KG1 (cell line): ENCODE results near the gene AQP3.
A peak's percentile ranks its signal among the peaks of the same experiment; 100 is the strongest.
"Not testable (repeated sequence)": the region's sequence is repeated elsewhere in the genome, so short reads cannot be mapped to it uniquely, and the experiment has no call there.

Experiments
- DNase-seq: peaks from one replicate; lab custom pipeline; 2025; lab: John Stamatoyannopoulos, UW

AQP3 gene

GRCh38 chr9:33446946-33447798 is at the start of gene AQP3:
AQP3 (minus strand) TSS chr9:33447593; CDS start chr9:33447530, 63 bp downstream.
- no peak for DNase-seq

GRCh38 chr9:33493819-33494218 is 46.4 kb upstream of the AQP3 start:
- not testable (repeated sequence) for DNase-seq

GRCh38 chr9:33489066-33489465 is 41.7 kb upstream of the AQP3 start:
- DNase-seq, result no peak

- not testable (repeated sequence) for DNase-seq
Measured at GRCh38 chr9:33485312-33485711, 37.9 kb upstream of the AQP3 start.

- DNase-seq, result no peak
Measured at GRCh38 chr9:33480976-33481375, 33.6 kb upstream of the AQP3 start.

- DNase-seq, result no peak
Measured at GRCh38 chr9:33480106-33480505, 32.7 kb upstream of the AQP3 start.

- no peak for DNase-seq
Measured at GRCh38 chr9:33476503-33476902, 29.1 kb upstream of the AQP3 start.

GRCh38 chr9:33475357-33475756 is 28.0 kb upstream of the AQP3 start:
- DNase-seq, result no peak

- DNase-seq, result peak; percentile 96
Measured at GRCh38 chr9:33473643-33474352, 26.4 kb upstream of the AQP3 start, which contains the start of gene NOL6. NOL6 (minus strand) TSS chr9:33473924; CDS start chr9:33473842, 82 bp downstream.

GRCh38 chr9:33472881-33473615 is 25.7 kb upstream of the AQP3 start:
- no peak for DNase-seq

- no peak for DNase-seq
Measured at GRCh38 chr9:33472171-33472880, 24.9 kb upstream of the AQP3 start.

- DNase-seq, result no peak
Measured at GRCh38 chr9:33471361-33471760, 24.0 kb upstream of the AQP3 start.

- no peak for DNase-seq
Measured at GRCh38 chr9:33469891-33470290, 22.5 kb upstream of the AQP3 start.

- no peak for DNase-seq
Measured at GRCh38 chr9:33468797-33469621, 21.6 kb upstream of the AQP3 start.

- DNase-seq, result no peak
Measured at GRCh38 chr9:33468215-33468730, 20.9 kb upstream of the AQP3 start.

- no peak for DNase-seq
Measured at GRCh38 chr9:33467526-33467925, 20.1 kb upstream of the AQP3 start.

- DNase-seq, result peak; percentile 37
Measured at GRCh38 chr9:33466565-33467495, 19.4 kb upstream of the AQP3 start.

- no peak for DNase-seq
Measured at GRCh38 chr9:33465596-33466564, 18.5 kb upstream of the AQP3 start.
